Activated naive CD4-positive, alpha-beta T cell treated with anti-CD3 and anti-CD28 coated beads for 36 hours (primary cell): ENCODE results near the gene OR13C9. TPM values are rescaled to one million over a fixed set of nuclear protein-coding genes. Genes with fewer than 3 reads are reported as not detected.

Experiments
- CTCF ChIA-PET: fragments of 350-600 bp; sonication (Branson Sonifier 250); formaldehyde crosslinking; loops from one replicate; lab custom pipeline; 2021; ENCODE audit warnings: antibody characterized with exemption; lab: Charles Lee
- DNase-seq: peaks from one replicate; pipeline ENCODE4 v3.0.0-alpha.2; 2020
- H3K27ac Mint-ChIP-seq: one replicate; pipeline ENCODE4 v1.8.0; 2021; ENCODE audit warnings: mild to moderate bottlenecking, mixed read lengths
- H3K27me3 Mint-ChIP-seq: one replicate; pipeline ENCODE4 v1.8.0; 2021; ENCODE audit warnings: low read depth, mixed read lengths
- H3K36me3 Mint-ChIP-seq: one replicate; pipeline ENCODE4 v1.8.0; 2021; ENCODE audit warnings: low read depth, mixed read lengths
- H3K4me1 Mint-ChIP-seq: one replicate; pipeline ENCODE4 v1.8.0; 2021; ENCODE audit warnings: low read depth, mixed read lengths
- H3K4me3 Mint-ChIP-seq: one replicate; pipeline ENCODE4 v1.8.0; 2021; ENCODE audit warnings: mild to moderate bottlenecking, moderate library complexity, mixed read lengths
- H3K9me3 Mint-ChIP-seq: one replicate; pipeline ENCODE4 v1.8.0; 2021; ENCODE audit warnings: mixed read lengths
- intact Hi-C: fragments of 100-400 bp; cut with micrococcal nuclease; formaldehyde crosslinking; loops from one replicate; pipeline ENCODE4 v1.15.1; 2023
- total RNA-seq, 2 experiments: library from RNA; stranded (reverse); gene quantifications; one replicate each; pipeline ENCODE4 v1.2.3, GENCODE V29; 2021

The OR13C9 gene
- total RNA-seq, 2 experiments from 2014 or later: not detected

- Mint-ChIP-seq H3K4me1 (no peaks in the 10 kb centered on the region), H3K27me3 (no peaks in the 10 kb centered on the region), H3K9me3 (peaks cover 2% of the 10 kb centered on the region), H3K27ac (no peak overlapping the region), H3K36me3 (no peaks in the 10 kb centered on the region), H3K4me3 (no peak overlapping the region)
- intact Hi-C loops: no loop called here
- CTCF ChIA-PET: no interaction called here
- no peak for DNase-seq
Observed at GRCh38 chr9:104589626-104590025, 28.4 kb downstream of the OR13C9 start.

- no peaks in the 10 kb centered on the region for H3K9me3 Mint-ChIP-seq
- H3K36me3 Mint-ChIP-seq: no peaks in the 10 kb centered on the region
- no peaks in the 10 kb centered on the region for H3K4me1 Mint-ChIP-seq
- DNase-seq: no peak
- H3K4me3 Mint-ChIP-seq: no peak overlapping the region
- no peaks in the 10 kb centered on the region for H3K27me3 Mint-ChIP-seq
- H3K27ac Mint-ChIP-seq: no peak overlapping the region
- intact Hi-C loops: no loop called here
- CTCF ChIA-PET: no interaction called here
Observed at GRCh38 chr9:104586496-104587180, 31.4 kb downstream of the OR13C9 start.

GRCh38 chr9:104580562-104580961 is 37.4 kb downstream of the OR13C9 start:
- H3K9me3 Mint-ChIP-seq: no peaks in the 10 kb centered on the region
- CTCF ChIA-PET: interaction anchor here (0.5 kb wide), 1 partner anchor 1937 kb away, joined by 4 read pairs; no protein-coding TSS in a partner anchor
- H3K36me3 Mint-ChIP-seq: no peaks in the 10 kb centered on the region
- H3K4me1 Mint-ChIP-seq: no peaks in the 10 kb centered on the region
- intact Hi-C loops: no loop called here
- H3K27me3 Mint-ChIP-seq: no peaks in the 10 kb centered on the region
- H3K4me3 Mint-ChIP-seq: no peak overlapping the region
- no peak overlapping the region for H3K27ac Mint-ChIP-seq
- no peak for DNase-seq

GRCh38 chr9:104577263-104577662 is 40.7 kb downstream of the OR13C9 start:
- CTCF ChIA-PET: no interaction called here
- Mint-ChIP-seq H3K4me1 (no peaks in the 10 kb centered on the region), H3K4me3 (no peak overlapping the region), H3K36me3 (no peaks in the 10 kb centered on the region), H3K27ac (no peak overlapping the region), H3K9me3 (peaks cover 3% of the 10 kb centered on the region), H3K27me3 (no peaks in the 10 kb centered on the region)
- intact Hi-C loops: no loop called here
- no peak for DNase-seq

GRCh38 chr9:104575456-104575855 is 42.5 kb downstream of the OR13C9 start:
- CTCF ChIA-PET: interaction anchor here (0.6 kb wide), 1 partner anchor 691 kb away, joined by 4 read pairs; no protein-coding TSS in a partner anchor
- H3K27ac Mint-ChIP-seq: no peak overlapping the region
- no peaks in the 10 kb centered on the region for H3K27me3 Mint-ChIP-seq
- H3K4me3 Mint-ChIP-seq: no peak overlapping the region
- H3K9me3 Mint-ChIP-seq: peaks cover 3% of the 10 kb centered on the region
- no peaks in the 10 kb centered on the region for H3K4me1 Mint-ChIP-seq
- intact Hi-C loops: no loop called here
- DNase-seq: no peak
- H3K36me3 Mint-ChIP-seq: no peaks in the 10 kb centered on the region

- Mint-ChIP-seq H3K27me3 (no peaks in the 10 kb centered on the region), H3K4me3 (no peak overlapping the region), H3K9me3 (peaks cover 3% of the 10 kb centered on the region), H3K27ac (no peak overlapping the region), H3K36me3 (no peaks in the 10 kb centered on the region), H3K4me1 (no peaks in the 10 kb centered on the region)
- intact Hi-C loops: no loop called here
- CTCF ChIA-PET: no interaction called here
- no peak for DNase-seq
Observed at GRCh38 chr9:104572612-104573011, 45.4 kb downstream of the OR13C9 start.

GRCh38 chr9:104568868-104569267 is 49.1 kb downstream of the OR13C9 start, which contains the start of gene OR13C8:
Gene OR13C8 (plus strand): TSS chr9:104569168. CDS start chr9:104569168, 0 bp downstream.
- Mint-ChIP-seq H3K27me3 (no peaks in the 10 kb centered on the region), H3K36me3 (no peaks in the 10 kb centered on the region), H3K27ac (no peak within 1 kb of the TSS), H3K4me1 (no peaks in the 10 kb centered on the region), H3K4me3 (no peak within 1 kb of the TSS), H3K9me3 (peaks cover 3% of the 10 kb centered on the region)
- intact Hi-C loops: no loop called here
- no peak for DNase-seq
- CTCF ChIA-PET: no interaction called here

Other genes with a start within 250 kb of the OR13C9 start
- gene OR13F1, start 113.9 kb downstream of the OR13C9 start, total RNA-seq: not detected
- gene OR13C4, start 91.0 kb downstream of the OR13C9 start, total RNA-seq: not detected
- not detected for gene OR13C3, start 81.3 kb downstream of the OR13C9 start, total RNA-seq
- not detected for gene OR13C8, start 49.0 kb downstream of the OR13C9 start, total RNA-seq
- gene OR13C5, start 18.8 kb downstream of the OR13C9 start, total RNA-seq: not detected
- not detected for gene OR13C2, start 12.6 kb downstream of the OR13C9 start, total RNA-seq
- not detected for gene OR13D1, start 76.3 kb upstream of the OR13C9 start, total RNA-seq
- 10 to 100 TPM; 17.8 TPM for gene NIPSNAP3A, start 129.5 kb upstream of the OR13C9 start, total RNA-seq
- under 1 TPM; 0.38 to 0.49 TPM for gene NIPSNAP3B, start 145.9 kb upstream of the OR13C9 start, total RNA-seq